ENCODE measurements around the gene MYO3A.

MYO3A gene

GRCh38 chr10:25933653-25934608, at the start of gene MYO3A:
TSS of gene MYO3A (plus strand) at chr10:25934229. CDS start at chr10:25952111, 17,882 bp downstream.
- POLR2A ChIA-PET: interaction anchor here (0.7 to 1.8 kb wide), 2 partner anchors 58 to 330 kb away, joined by 3 to 5 read pairs; no protein-coding TSS in a partner anchor
- TF ChIP-seq SP1 (IDR thresholded peaks at IDR 0.05) (no peak), ZNF384 (IDR thresholded peaks at IDR 0.05) (no peak), FOXM1 (IDR thresholded peaks at IDR 0.05; ENCODE audit: borderline replicate concordance) (no peak), L3MBTL2 (conservative IDR thresholded peaks at IDR 0.05) (no peak), ELF4 (IDR thresholded peaks at IDR 0.05) (no peak), ARNT (IDR thresholded peaks at IDR 0.05) (no peak), FOXA1 (IDR thresholded peaks at IDR 0.05) (no peak), BHLHE40 (IDR thresholded peaks at IDR 0.05; ENCODE audit: borderline replicate concordance) (no peak), PKNOX1 (IDR thresholded peaks at IDR 0.05) (no peak), NFRKB (IDR thresholded peaks at IDR 0.05) (no peak), LEF1 (IDR thresholded peaks at IDR 0.05; ENCODE audit: borderline replicate concordance) (no peak), FOXK2 (IDR thresholded peaks at IDR 0.05) (no peak), TARDBP (IDR thresholded peaks at IDR 0.05) (no peak)
- CTCF ChIA-PET: no interaction called here
- peak; percentile 34 for DNase-seq (ENCODE audit: extremely low spot score)

GRCh38 chr10:25888627-25889026, 45.4 kb upstream of the MYO3A start:
- ChIA-PET CTCF (no interaction called here), POLR2A (no interaction called here)
- TF ChIP-seq FOXM1 (IDR thresholded peaks at IDR 0.05; ENCODE audit: borderline replicate concordance) (no peak), ZNF384 (IDR thresholded peaks at IDR 0.05) (no peak), ARNT (IDR thresholded peaks at IDR 0.05) (no peak), NFRKB (IDR thresholded peaks at IDR 0.05) (no peak), ELF4 (IDR thresholded peaks at IDR 0.05) (no peak), SP1 (IDR thresholded peaks at IDR 0.05) (no peak), SUZ12 (IDR thresholded peaks at IDR 0.05) (no peak)
- no peak for DNase-seq (ENCODE audit: extremely low spot score)

- ChIA-PET POLR2A (no interaction called here), CTCF (no interaction called here)
- DNase-seq (ENCODE audit: extremely low spot score): no peak
- TF ChIP-seq PKNOX1 (IDR thresholded peaks at IDR 0.05) (peak; percentile 52; the same call in 1 of the 2 replicates), HDGF (IDR thresholded peaks at IDR 0.05; ENCODE audit: borderline replicate concordance) (no peak)
These were observed 43.0 kb upstream of the MYO3A start for GRCh38 chr10:25890995-25891394.

GRCh38 chr10:25895856-25896255, 38.2 kb upstream of the MYO3A start:
- ChIA-PET POLR2A (no interaction called here), CTCF (interaction anchor here (1.6 kb wide), 1 partner anchor 20 kb away, joined by 5 read pairs; no protein-coding TSS in a partner anchor)
- no peak for DNase-seq (ENCODE audit: extremely low spot score)
- TF ChIP-seq ZNF384 (IDR thresholded peaks at IDR 0.05) (no peak), PKNOX1 (IDR thresholded peaks at IDR 0.05) (no peak), BHLHE40 (IDR thresholded peaks at IDR 0.05; ENCODE audit: borderline replicate concordance) (no peak), SUZ12 (IDR thresholded peaks at IDR 0.05) (no peak), L3MBTL2 (conservative IDR thresholded peaks at IDR 0.05) (no peak), FOXA1 (IDR thresholded peaks at IDR 0.05) (no peak), CTBP1 (IDR thresholded peaks at IDR 0.05; ENCODE audit: borderline replicate concordance) (no peak), ELF4 (IDR thresholded peaks at IDR 0.05) (no peak), HDGF (IDR thresholded peaks at IDR 0.05; ENCODE audit: borderline replicate concordance) (no peak), ARNT (IDR thresholded peaks at IDR 0.05) (no peak), NFRKB (IDR thresholded peaks at IDR 0.05) (no peak), LEF1 (IDR thresholded peaks at IDR 0.05; ENCODE audit: borderline replicate concordance) (no peak), SP1 (IDR thresholded peaks at IDR 0.05) (no peak), FOXM1 (IDR thresholded peaks at IDR 0.05; ENCODE audit: borderline replicate concordance) (no peak), FOXK2 (IDR thresholded peaks at IDR 0.05) (no peak), TARDBP (IDR thresholded peaks at IDR 0.05) (no peak)

GRCh38 chr10:25896421-25896820, 37.6 kb upstream of the MYO3A start:
- POLR2A ChIA-PET: no interaction called here
- TF ChIP-seq NFRKB (IDR thresholded peaks at IDR 0.05) (no peak), FOXA1 (IDR thresholded peaks at IDR 0.05) (no peak), HDGF (IDR thresholded peaks at IDR 0.05; ENCODE audit: borderline replicate concordance) (no peak), L3MBTL2 (conservative IDR thresholded peaks at IDR 0.05) (no peak), SP1 (IDR thresholded peaks at IDR 0.05) (no peak), PKNOX1 (IDR thresholded peaks at IDR 0.05) (no peak), ELF4 (IDR thresholded peaks at IDR 0.05) (no peak), CTBP1 (IDR thresholded peaks at IDR 0.05; ENCODE audit: borderline replicate concordance) (no peak), ZNF384 (IDR thresholded peaks at IDR 0.05) (no peak), FOXM1 (IDR thresholded peaks at IDR 0.05; ENCODE audit: borderline replicate concordance) (no peak), BHLHE40 (IDR thresholded peaks at IDR 0.05; ENCODE audit: borderline replicate concordance) (no peak), SUZ12 (IDR thresholded peaks at IDR 0.05) (no peak), ARNT (IDR thresholded peaks at IDR 0.05) (no peak), TARDBP (IDR thresholded peaks at IDR 0.05) (no peak), FOXK2 (IDR thresholded peaks at IDR 0.05) (no peak), LEF1 (IDR thresholded peaks at IDR 0.05; ENCODE audit: borderline replicate concordance) (no peak)
- CTCF ChIA-PET: interaction anchor here (1.6 kb wide), 1 partner anchor 21 kb away, joined by 5 read pairs; no protein-coding TSS in a partner anchor
- DNase-seq (ENCODE audit: extremely low spot score): no peak
